Glomerular visceral epithelial cell (primary cell): ENCODE measurements around the gene FN3KRP.

Source experiments
- DNase-seq: peaks from one replicate; pipeline ENCODE4 v3.0.0-alpha.2; 2016; ENCODE audit errors: extremely low spot score

FN3KRP gene

GRCh38 chr17:82716203-82717010 lies at the start of gene FN3KRP:
Gene FN3KRP, plus strand, starts transcription at chr17:82716706. Its CDS starts 50 bp downstream, at chr17:82716756.
- peak; percentile 93 for DNase-seq

- DNase-seq = no peak
Observed at GRCh38 chr17:82666931-82667667, 49.4 kb upstream of the FN3KRP start.

GRCh38 chr17:82667668-82668000 lies 48.9 kb upstream of the FN3KRP start:
- DNase-seq = no peak

GRCh38 chr17:82668024-82668630 lies 48.4 kb upstream of the FN3KRP start:
- DNase-seq = no peak

- peak; percentile 66 for DNase-seq
Observed at GRCh38 chr17:82668631-82669099, 47.8 kb upstream of the FN3KRP start.

- no peak for DNase-seq
Observed at GRCh38 chr17:82670661-82671450, 45.6 kb upstream of the FN3KRP start.

- no peak for DNase-seq
Observed at GRCh38 chr17:82674656-82675475, 41.6 kb upstream of the FN3KRP start.

- no peak for DNase-seq
Observed at GRCh38 chr17:82675476-82676245, 40.8 kb upstream of the FN3KRP start.

GRCh38 chr17:82677353-82677925 lies 39.1 kb upstream of the FN3KRP start:
- DNase-seq = no peak

- no peak for DNase-seq
Observed at GRCh38 chr17:82678265-82678891, 38.1 kb upstream of the FN3KRP start.

GRCh38 chr17:82679586-82680465 lies 36.7 kb upstream of the FN3KRP start:
- DNase-seq = no peak

GRCh38 chr17:82681547-82681946 lies 35.0 kb upstream of the FN3KRP start:
- no peak for DNase-seq

GRCh38 chr17:82683534-82683933 lies 33.0 kb upstream of the FN3KRP start:
- no peak for DNase-seq

GRCh38 chr17:82684228-82684841 lies 32.2 kb upstream of the FN3KRP start:
- peak; percentile 74 for DNase-seq

- DNase-seq = no peak
Observed at GRCh38 chr17:82685291-82685690, 31.2 kb upstream of the FN3KRP start.

- no peak for DNase-seq
Observed at GRCh38 chr17:82686366-82687324, 29.9 kb upstream of the FN3KRP start.
